ENCODE results near the gene FAM210A. TPM values are rescaled to one million over a fixed set of nuclear protein-coding genes. Genes with fewer than 3 reads are reported as not detected.

The FAM210A gene
- total RNA-seq, 1 experiment from 2014 or later, result 17.4 TPM

- TF ChIP-seq MYBL2 (CRISPR knock-in tag; IDR thresholded peaks at IDR 0.05), result no peak
- TF ChIP-seq ZSCAN18 (CRISPR knock-in tag; IDR thresholded peaks at IDR 0.05), result no peak
- no peak for TF ChIP-seq ZNF423 (CRISPR knock-in tag; IDR thresholded peaks at IDR 0.05)
- no peak for TF ChIP-seq ZBTB21 (CRISPR knock-in tag; IDR thresholded peaks at IDR 0.05; ENCODE audit: borderline replicate concordance)
- no peak for TF ChIP-seq AFF4 (CRISPR knock-in tag; IDR thresholded peaks at IDR 0.05; ENCODE audit: borderline replicate concordance)
- no peak for TF ChIP-seq MXD4 (CRISPR knock-in tag; IDR thresholded peaks at IDR 0.05; ENCODE audit: borderline replicate concordance)
- TF ChIP-seq CBFB (CRISPR knock-in tag; IDR thresholded peaks at IDR 0.05; ENCODE audit: low read depth), result no peak
- TF ChIP-seq E2F4 (CRISPR knock-in tag; IDR thresholded peaks at IDR 0.05; ENCODE audit: borderline replicate concordance, low read depth), result no peak
- no peak for TF ChIP-seq SOX15 (CRISPR knock-in tag; IDR thresholded peaks at IDR 0.05)
- no peak for TF ChIP-seq JUN (CRISPR knock-in tag; IDR thresholded peaks at IDR 0.05)
- no peak for TF ChIP-seq NR2C2 (CRISPR knock-in tag; IDR thresholded peaks at IDR 0.05)
- TF ChIP-seq GTF2I (CRISPR knock-in tag; conservative IDR thresholded peaks at IDR 0.05), result no peak
- TF ChIP-seq GRHL2 (CRISPR knock-in tag; IDR thresholded peaks at IDR 0.05; ENCODE audit: insufficient replicate concordance, severe bottlenecking), result no peak
- TF ChIP-seq FOXP1 (CRISPR knock-in tag; IDR thresholded peaks at IDR 0.05; ENCODE audit: borderline replicate concordance), result no peak
- TF ChIP-seq TP53 (CRISPR knock-in tag; IDR thresholded peaks at IDR 0.05), result no peak
- Mint-ChIP-seq H3K4me3 (no peak overlapping the region), H3K36me3 (peaks cover 3% of the 10 kb centered on the region; the same call in 1 of the 2 replicates), H3K27me3 (ENCODE audit: low read depth) (no peaks in the 10 kb centered on the region), H3K27ac (no peak overlapping the region), H3K4me1 (peaks cover 7% of the 10 kb centered on the region), H3K9me3 (peaks cover 8% of the 10 kb centered on the region)
- DNase-seq (ENCODE audit: low spot score) (no peak), ATAC-seq (no peak)
- POLR2A ChIA-PET, result no interaction called here
- CTCF ChIA-PET, result interaction anchor here (0.7 kb wide), 1 partner anchor 16 kb away, joined by 3 read pairs; no protein-coding TSS in a partner anchor
Observed at GRCh38 chr18:13628211-13628610, 98.1 kb downstream of the FAM210A start.

GRCh38 chr18:13627639-13628038 lies 98.7 kb downstream of the FAM210A start:
- ATAC-seq (no peak), DNase-seq (ENCODE audit: low spot score) (no peak)
- Mint-ChIP-seq H3K4me1 (peaks cover 7% of the 10 kb centered on the region), H3K4me3 (no peak overlapping the region), H3K36me3 (no peaks in the 10 kb centered on the region; the same call in 1 of the 2 replicates), H3K27ac (no peak overlapping the region), H3K9me3 (peaks cover 3% of the 10 kb centered on the region), H3K27me3 (ENCODE audit: low read depth) (no peaks in the 10 kb centered on the region)
- ChIA-PET CTCF (interaction anchor here (0.7 kb wide), 1 partner anchor 16 kb away, joined by 3 read pairs; no protein-coding TSS in a partner anchor), POLR2A (no interaction called here)
- TF ChIP-seq ZNF317 (CRISPR knock-in tag; IDR thresholded peaks at IDR 0.05; ENCODE audit: borderline replicate concordance, low read depth) (no peak), ZNF121 (CRISPR knock-in tag; IDR thresholded peaks at IDR 0.05) (no peak), MAX (CRISPR knock-in tag; IDR thresholded peaks at IDR 0.05) (no peak), USF2 (CRISPR knock-in tag; IDR thresholded peaks at IDR 0.05) (no peak), CREM (CRISPR knock-in tag; IDR thresholded peaks at IDR 0.05) (no peak), NFYB (CRISPR knock-in tag; conservative IDR thresholded peaks at IDR 0.05; ENCODE audit: low read depth) (no peak), ZNF512 (CRISPR knock-in tag; IDR thresholded peaks at IDR 0.05; ENCODE audit: borderline replicate concordance) (no peak), GRHL2 (CRISPR knock-in tag; IDR thresholded peaks at IDR 0.05; ENCODE audit: insufficient replicate concordance, severe bottlenecking) (no peak), IRF2 (CRISPR knock-in tag; IDR thresholded peaks at IDR 0.05; ENCODE audit: borderline replicate concordance, low read depth) (no peak)
